ENCODE data around the gene TFEC.
"Not testable (repeated sequence)": the region's sequence is repeated elsewhere in the genome, so short reads cannot be mapped to it uniquely, and the experiment has no call there.

TFEC gene

GRCh38 chr7:115932880-115933279 is 97.7 kb downstream of the TFEC start:
- DNase-seq (ENCODE audit: low read depth in 2 of 3, low spot score in 2 of 3): no peak

- not testable (repeated sequence) for DNase-seq (ENCODE audit: low read depth in 2 of 3, low spot score in 2 of 3)
These were observed 100.4 kb downstream of the TFEC start for GRCh38 chr7:115930184-115930583.

- DNase-seq (ENCODE audit: low read depth in 2 of 3, low spot score in 2 of 3): not testable (repeated sequence)
These were observed 100.8 kb downstream of the TFEC start for GRCh38 chr7:115929736-115930135.

- no peak for DNase-seq (ENCODE audit: low read depth in 2 of 3, low spot score in 2 of 3)
These were observed 106.2 kb downstream of the TFEC start for GRCh38 chr7:115924411-115924810.

GRCh38 chr7:115920367-115920766 is 110.2 kb downstream of the TFEC start:
- DNase-seq (ENCODE audit: low read depth in 2 of 3, low spot score in 2 of 3): no peak

- DNase-seq (ENCODE audit: low read depth in 2 of 3, low spot score in 2 of 3): no peak
These were observed 115.6 kb downstream of the TFEC start for GRCh38 chr7:115914951-115915350.

GRCh38 chr7:115911465-115911864 is 119.1 kb downstream of the TFEC start:
- no peak for DNase-seq (ENCODE audit: low read depth in 2 of 3, low spot score in 2 of 3)

- no peak for DNase-seq (ENCODE audit: low read depth in 2 of 3, low spot score in 2 of 3)
These were observed 119.9 kb downstream of the TFEC start for GRCh38 chr7:115910541-115911164.

- no peak for DNase-seq (ENCODE audit: low read depth in 2 of 3, low spot score in 2 of 3)
These were observed 123.8 kb downstream of the TFEC start for GRCh38 chr7:115906731-115907130.

GRCh38 chr7:115889669-115889984 is 140.9 kb downstream of the TFEC start:
- no peak for DNase-seq (ENCODE audit: low read depth in 2 of 3, low spot score in 2 of 3)

GRCh38 chr7:115888981-115889668 is 141.4 kb downstream of the TFEC start:
- no peak for DNase-seq (ENCODE audit: low read depth in 2 of 3, low spot score in 2 of 3)

GRCh38 chr7:115885550-115885949 is 145.0 kb downstream of the TFEC start:
- DNase-seq (ENCODE audit: low read depth in 2 of 3, low spot score in 2 of 3): no peak

All from activated CD8-positive, alpha-beta memory T cell treated with anti-CD3 and anti-CD28 coated beads for 48 hours (primary cell).